Measurements from ENCODE around the gene BCL2. TPM values are rescaled to one million over a fixed set of nuclear protein-coding genes. Genes with fewer than 3 reads are reported as not detected.

Gene BCL2
- total RNA-seq, 2 experiments from 2014 or later: 62.8 to 67.3 TPM

DNA sequence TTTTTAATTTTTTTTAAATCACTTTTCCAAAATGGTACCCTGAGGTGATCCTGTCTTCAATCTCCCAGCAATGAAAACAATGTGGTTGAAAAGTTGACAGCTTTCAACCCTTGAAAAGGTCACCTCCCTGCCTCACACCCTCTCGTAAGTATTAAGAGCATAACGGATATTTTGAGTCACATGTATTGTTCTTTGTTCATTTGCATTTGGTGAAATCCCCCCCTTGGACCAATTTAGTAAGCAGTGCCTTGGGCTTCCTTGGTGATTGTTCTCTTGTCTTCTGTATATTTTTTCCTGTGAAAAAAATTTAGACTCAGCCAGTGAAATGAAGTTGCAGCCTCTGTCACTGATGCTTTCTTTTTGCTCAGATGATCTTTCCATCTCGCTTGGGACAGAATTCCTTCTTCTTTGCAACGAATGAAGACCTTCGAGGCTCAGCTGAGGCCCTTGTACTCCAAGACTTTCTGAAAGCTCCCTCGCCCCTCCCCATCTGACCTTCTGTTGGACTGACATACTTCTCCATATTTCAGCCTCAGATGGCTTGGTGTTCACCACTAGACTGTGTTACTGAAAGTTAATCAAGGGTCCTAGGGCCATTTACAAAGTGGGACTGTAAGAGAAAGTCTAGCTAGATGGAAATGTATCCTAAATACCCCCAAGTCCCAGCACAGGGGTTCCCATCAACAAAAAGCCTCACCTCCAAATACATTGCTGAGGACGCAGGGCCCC lies 158.4 kb downstream of the BCL2 start:
- peak overlapping the region; percentile 77 for H3K4me3 Mint-ChIP-seq
- peaks cover 63% of the 10 kb centered on the region for H3K36me3 Mint-ChIP-seq
- H3K27ac Mint-ChIP-seq: peak overlapping the region; percentile 98
- H3K9me3 Mint-ChIP-seq: peaks cover 9% of the 10 kb centered on the region
- DNase-seq: peak; percentile 51
- H3K27me3 Mint-ChIP-seq: no peaks in the 10 kb centered on the region
- peaks cover 92% of the 10 kb centered on the region for H3K4me1 Mint-ChIP-seq

GRCh38 chr18:63160172-63160995 lies 159.2 kb downstream of the BCL2 start:
- H3K9me3 Mint-ChIP-seq: peaks cover 8% of the 10 kb centered on the region
- peak overlapping the region; percentile 98 for H3K27ac Mint-ChIP-seq

DNA sequence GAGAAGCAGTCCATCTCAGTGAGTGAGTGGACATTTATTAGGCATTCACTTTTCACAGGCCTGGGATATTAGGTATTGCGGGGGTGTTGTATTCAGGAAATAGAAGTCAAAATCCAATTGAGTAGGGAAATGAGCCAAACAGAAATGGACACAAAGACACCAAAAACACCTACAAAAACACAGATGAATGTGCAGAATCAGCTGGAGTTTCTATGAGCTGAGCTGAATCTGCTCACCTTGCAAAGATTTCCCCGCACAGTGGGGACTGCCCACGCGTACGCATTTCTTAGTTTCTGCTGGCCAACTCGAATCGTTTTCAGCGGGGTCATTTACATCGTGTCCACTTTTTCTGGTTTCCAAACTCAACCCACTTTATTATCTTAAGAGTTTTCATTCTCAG lies 160.0 kb downstream of the BCL2 start:
- Mint-ChIP-seq H3K9me3 (peaks cover 8% of the 10 kb centered on the region), H3K27me3 (no peaks in the 10 kb centered on the region), H3K27ac (peak overlapping the region; percentile 98), H3K4me1 (peaks cover 98% of the 10 kb centered on the region), H3K36me3 (peaks cover 64% of the 10 kb centered on the region), H3K4me3 (peak overlapping the region; percentile 85)
- DNase-seq: peak; percentile 40

More at GRCh38 chr18:63160172-63160995, 159.2 kb downstream of the BCL2 start:
- peak; percentile 13 for DNase-seq
- Mint-ChIP-seq H3K36me3 (peaks cover 62% of the 10 kb centered on the region), H3K27me3 (no peaks in the 10 kb centered on the region), H3K4me3 (peak overlapping the region; percentile 77), H3K4me1 (peaks cover 95% of the 10 kb centered on the region)

- Mint-ChIP-seq H3K27ac (peak overlapping the region; percentile 98), H3K4me1 (peaks cover 99% of the 10 kb centered on the region), H3K9me3 (peaks cover 4% of the 10 kb centered on the region), H3K36me3 (peaks cover 63% of the 10 kb centered on the region), H3K4me3 (peak overlapping the region; percentile 85), H3K27me3 (no peaks in the 10 kb centered on the region)
- peak; percentile 63 for DNase-seq
Measured at GRCh38 chr18:63158676-63159291, 160.8 kb downstream of the BCL2 start.

- peaks cover 58% of the 10 kb centered on the region for H3K36me3 Mint-ChIP-seq
- H3K4me1 Mint-ChIP-seq: peaks cover 99% of the 10 kb centered on the region
- H3K27me3 Mint-ChIP-seq: no peaks in the 10 kb centered on the region
- peak overlapping the region; percentile 98 for H3K27ac Mint-ChIP-seq
- peak overlapping the region; percentile 85 for H3K4me3 Mint-ChIP-seq
- DNase-seq: peak; percentile 16
- peaks cover 4% of the 10 kb centered on the region for H3K9me3 Mint-ChIP-seq
Measured at GRCh38 chr18:63158012-63158631, 161.4 kb downstream of the BCL2 start.

- Mint-ChIP-seq H3K4me1 (peaks cover 99% of the 10 kb centered on the region), H3K9me3 (peaks cover 4% of the 10 kb centered on the region), H3K27me3 (no peaks in the 10 kb centered on the region), H3K36me3 (peaks cover 59% of the 10 kb centered on the region), H3K27ac (peak overlapping the region; percentile 98), H3K4me3 (peak overlapping the region; percentile 85)
- DNase-seq: peak; percentile 14
Measured at GRCh38 chr18:63157293-63158011, 162.1 kb downstream of the BCL2 start.

GRCh38 chr18:63155910-63156773 lies 163.4 kb downstream of the BCL2 start:
- H3K4me3 Mint-ChIP-seq: peak overlapping the region; percentile 85
- H3K27me3 Mint-ChIP-seq: no peaks in the 10 kb centered on the region
- DNase-seq: no peak
- H3K36me3 Mint-ChIP-seq: peaks cover 61% of the 10 kb centered on the region
- peaks cover 97% of the 10 kb centered on the region for H3K4me1 Mint-ChIP-seq
- peak overlapping the region; percentile 98 for H3K27ac Mint-ChIP-seq
- peaks cover 4% of the 10 kb centered on the region for H3K9me3 Mint-ChIP-seq

GRCh38 chr18:63155169-63155852 lies 164.3 kb downstream of the BCL2 start:
- peak overlapping the region; percentile 85 for H3K4me3 Mint-ChIP-seq
- H3K27ac Mint-ChIP-seq: peak overlapping the region; percentile 98
- H3K4me1 Mint-ChIP-seq: peaks cover 96% of the 10 kb centered on the region
- peaks cover 4% of the 10 kb centered on the region for H3K9me3 Mint-ChIP-seq
- peaks cover 61% of the 10 kb centered on the region for H3K36me3 Mint-ChIP-seq
- no peaks in the 10 kb centered on the region for H3K27me3 Mint-ChIP-seq
- DNase-seq: peak; percentile 80

DNA sequence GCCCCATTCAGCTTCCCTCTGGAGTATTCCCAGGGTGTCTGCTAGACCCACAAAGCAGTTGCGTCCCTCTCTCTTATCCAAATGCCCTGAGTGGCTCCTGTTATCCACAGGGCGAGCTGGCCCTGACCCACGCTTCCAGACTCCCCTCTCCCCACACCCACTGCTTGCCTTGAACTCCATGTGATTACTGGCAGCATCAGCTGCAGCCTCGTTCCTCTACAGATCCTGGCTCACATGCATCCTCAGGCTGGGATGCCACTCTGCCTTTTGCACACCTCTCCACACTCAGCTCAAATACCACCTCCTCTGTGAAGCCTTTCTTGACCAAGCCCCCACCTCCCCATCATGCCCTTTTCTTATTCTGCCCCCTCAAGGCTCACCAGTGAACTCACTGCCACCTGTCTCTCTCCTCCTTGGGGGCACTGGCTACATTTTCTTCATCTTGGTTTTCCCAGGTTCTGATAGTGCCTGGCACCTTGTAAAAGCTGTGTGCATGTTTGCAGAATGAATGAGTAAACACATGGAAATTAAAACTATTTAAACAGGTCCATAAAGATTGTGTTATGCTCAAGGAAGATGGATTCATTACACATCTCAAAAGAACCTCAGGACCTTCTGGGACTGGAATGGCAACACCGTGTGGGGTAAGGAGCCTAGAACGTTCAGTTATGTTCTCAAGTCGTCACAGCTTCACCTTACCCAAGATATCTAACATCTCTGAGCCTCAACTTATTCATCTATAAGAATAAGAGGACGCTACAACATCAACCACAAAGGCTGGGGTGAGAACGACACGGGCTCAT lies 165.0 kb downstream of the BCL2 start:
- H3K27me3 Mint-ChIP-seq: no peaks in the 10 kb centered on the region
- DNase-seq: no peak
- H3K4me3 Mint-ChIP-seq: peak overlapping the region; percentile 85
- H3K36me3 Mint-ChIP-seq: peaks cover 57% of the 10 kb centered on the region
- H3K27ac Mint-ChIP-seq: peak overlapping the region; percentile 98
- peaks cover 89% of the 10 kb centered on the region for H3K4me1 Mint-ChIP-seq
- H3K9me3 Mint-ChIP-seq: no peaks in the 10 kb centered on the region

GRCh38 chr18:63152791-63153190 lies 166.8 kb downstream of the BCL2 start:
- Mint-ChIP-seq H3K36me3 (peaks cover 58% of the 10 kb centered on the region), H3K4me1 (peaks cover 84% of the 10 kb centered on the region), H3K27me3 (no peaks in the 10 kb centered on the region), H3K9me3 (no peaks in the 10 kb centered on the region), H3K4me3 (peak overlapping the region; percentile 27), H3K27ac (peak overlapping the region; percentile 70)
- peak; percentile 24 for DNase-seq

- Mint-ChIP-seq H3K4me3 (peak overlapping the region; percentile 13), H3K4me1 (peaks cover 81% of the 10 kb centered on the region), H3K27me3 (no peaks in the 10 kb centered on the region), H3K27ac (peak overlapping the region; percentile 70), H3K9me3 (no peaks in the 10 kb centered on the region), H3K36me3 (peaks cover 53% of the 10 kb centered on the region)
- no peak for DNase-seq
Measured at GRCh38 chr18:63152096-63152495, 167.5 kb downstream of the BCL2 start.

DNA sequence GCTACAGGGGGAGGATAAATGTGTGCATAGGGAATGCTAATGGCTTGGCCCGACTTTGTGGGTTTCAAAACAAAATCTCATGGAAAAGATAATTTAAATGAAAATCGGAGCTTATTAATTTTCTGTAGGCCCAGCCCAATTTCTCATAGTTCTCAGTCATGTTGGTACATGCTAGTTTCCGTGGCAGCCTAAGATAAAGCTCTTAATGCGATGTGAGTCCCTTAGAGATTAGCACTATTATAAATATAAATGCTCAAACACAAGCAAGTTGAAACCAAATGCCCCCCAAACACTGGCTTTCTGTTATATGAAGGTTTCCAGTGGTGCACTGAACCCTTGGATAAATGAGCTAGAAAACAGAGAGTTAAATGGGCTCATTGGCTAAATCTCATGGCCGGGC lies 168.0 kb downstream of the BCL2 start:
- Mint-ChIP-seq H3K36me3 (peaks cover 47% of the 10 kb centered on the region), H3K4me3 (no peak overlapping the region), H3K4me1 (peaks cover 78% of the 10 kb centered on the region), H3K27ac (peak overlapping the region; percentile 54), H3K9me3 (no peaks in the 10 kb centered on the region), H3K27me3 (no peaks in the 10 kb centered on the region)
- no peak for DNase-seq
